ENCODE measurements around the gene MORC2.
A peak's percentile ranks its signal among the peaks of the same experiment; 100 is the strongest.

MORC2 gene

DNA sequence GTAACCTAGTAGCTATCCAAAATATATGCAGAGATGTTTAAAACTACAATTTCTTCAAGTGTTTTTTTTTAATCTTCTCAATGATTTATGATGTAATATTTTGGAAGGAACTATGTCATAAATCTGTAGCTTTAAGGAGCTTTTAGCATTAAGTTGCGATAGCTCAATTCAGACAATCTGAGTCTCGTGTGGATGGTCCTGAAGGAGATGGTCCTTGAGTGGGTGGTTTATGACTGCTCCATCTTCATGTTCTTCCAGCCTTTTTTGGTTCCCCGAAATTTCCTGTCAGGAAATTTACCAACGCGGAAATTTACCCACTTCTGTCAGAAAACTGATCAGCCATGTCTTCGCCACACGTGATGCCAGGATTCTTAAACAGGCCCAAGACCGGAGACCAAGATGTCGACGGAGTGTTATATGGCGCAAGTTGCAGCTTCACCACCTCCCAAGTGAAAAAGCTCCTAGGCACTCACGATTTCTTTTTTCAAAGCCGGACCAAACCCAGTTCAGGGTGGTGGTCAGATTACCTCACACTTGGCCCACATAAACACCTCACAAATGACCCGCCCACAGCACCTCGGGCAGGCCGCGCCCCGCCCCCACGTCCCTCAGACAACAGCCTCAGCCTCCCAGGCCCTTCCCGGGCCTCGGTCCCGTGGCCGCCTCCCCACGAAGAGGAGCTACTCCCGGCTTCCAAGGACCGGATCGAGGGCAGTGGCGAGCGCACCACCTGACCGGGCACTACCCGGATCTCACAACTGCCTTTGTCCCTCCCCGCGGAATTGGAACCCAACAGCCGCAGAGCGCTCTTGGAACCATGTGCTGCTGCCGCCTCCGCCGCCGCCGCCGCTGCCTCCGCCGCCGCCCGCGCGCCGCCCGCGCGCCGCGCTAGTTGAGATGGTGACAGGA is at the start of gene MORC2:
TSS of gene MORC2 (minus strand) at position 760 of the 909 bp plus-strand sequence. CDS start 885 bp downstream, outside the sequence.
- DNase-seq, result no peak

DNA sequence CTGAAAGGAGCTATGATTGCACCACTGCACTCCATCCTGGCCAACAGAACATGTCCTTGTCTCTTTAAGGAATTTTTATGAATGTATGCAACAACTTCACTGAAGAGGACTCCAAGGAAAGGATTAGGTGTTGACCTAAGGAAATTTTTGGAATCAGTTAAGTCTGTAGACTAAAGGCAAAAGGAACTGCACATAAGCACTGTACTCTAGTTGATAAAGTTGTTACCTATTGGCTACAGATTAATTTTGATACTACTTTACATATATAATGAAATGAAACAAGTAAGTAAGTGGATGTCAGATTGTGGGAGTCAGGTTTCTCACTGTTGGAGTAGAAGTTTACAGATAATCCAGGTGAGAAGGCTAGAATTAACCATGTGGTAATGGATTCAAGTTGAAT is 37.0 kb upstream of the MORC2 start:
- DNase-seq, result no peak

DNA sequence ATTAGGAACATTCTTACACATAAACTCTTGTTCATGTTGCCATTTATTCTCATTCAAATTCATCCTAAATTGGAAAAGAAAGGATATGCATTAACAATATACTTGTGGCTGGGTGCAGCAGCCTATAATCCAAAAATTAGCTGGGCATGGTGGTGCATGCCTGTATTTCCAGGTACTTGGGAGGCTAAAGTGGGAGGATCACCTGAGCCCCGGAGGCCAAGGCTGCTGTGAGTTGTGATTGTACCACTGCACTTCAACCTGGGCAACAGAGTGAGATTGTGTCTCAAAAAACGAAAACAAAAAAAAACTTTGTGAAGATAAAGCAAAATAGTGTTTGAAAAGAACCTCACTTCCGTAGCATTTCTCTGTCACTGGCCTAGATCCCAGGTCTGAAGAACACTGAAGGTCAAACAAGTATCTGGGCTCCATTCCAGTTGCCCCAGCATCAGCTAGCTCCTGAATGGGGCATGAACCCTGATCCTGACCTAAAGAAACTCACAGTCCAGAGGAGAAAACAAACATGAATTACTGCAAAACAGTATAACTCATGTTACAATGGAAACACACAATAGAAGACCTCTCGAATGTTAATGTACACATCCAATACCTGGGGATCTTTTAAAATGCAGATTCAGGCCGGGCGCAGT is 32.7 kb upstream of the MORC2 start:
- no peak for DNase-seq

DNA sequence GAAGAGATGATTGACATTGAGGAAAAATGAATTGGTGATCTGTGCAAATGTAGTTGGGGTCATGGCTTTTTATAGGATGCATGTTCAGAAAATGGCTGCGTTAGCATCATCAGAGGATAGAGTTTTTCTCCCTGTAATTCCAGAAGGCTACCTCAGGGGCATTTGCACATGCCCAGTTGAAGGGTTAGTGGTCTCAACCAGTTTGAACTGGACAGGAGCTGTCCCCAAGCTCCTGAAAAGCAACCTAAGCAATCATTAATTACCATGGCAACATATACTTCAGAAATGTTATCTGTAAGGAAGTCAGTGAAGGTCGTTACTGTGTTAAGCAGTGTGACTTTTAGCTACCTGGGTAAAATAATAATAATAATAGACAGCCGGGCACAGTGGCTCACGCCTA is 29.8 kb upstream of the MORC2 start:
- DNase-seq, result no peak

DNA sequence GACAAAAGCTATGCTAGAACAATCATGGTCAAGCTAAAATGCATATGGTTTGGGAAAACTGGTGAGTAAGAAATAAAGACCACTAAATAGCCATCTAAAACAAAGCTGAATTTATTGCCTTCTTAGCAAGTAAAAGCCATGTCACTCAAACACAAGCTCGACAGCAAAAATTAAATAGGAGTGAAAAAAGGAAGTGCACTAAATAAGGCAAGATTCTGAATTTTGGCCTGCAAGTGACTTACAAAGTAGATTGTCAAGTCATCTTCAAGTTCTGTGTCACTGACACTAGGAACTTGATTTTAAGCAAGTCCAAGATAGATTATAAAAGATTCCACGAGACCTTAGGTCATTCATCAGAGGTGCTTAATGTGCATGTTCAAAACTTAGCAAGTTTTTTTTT is 27.9 kb upstream of the MORC2 start:
- DNase-seq, result no peak

DNA sequence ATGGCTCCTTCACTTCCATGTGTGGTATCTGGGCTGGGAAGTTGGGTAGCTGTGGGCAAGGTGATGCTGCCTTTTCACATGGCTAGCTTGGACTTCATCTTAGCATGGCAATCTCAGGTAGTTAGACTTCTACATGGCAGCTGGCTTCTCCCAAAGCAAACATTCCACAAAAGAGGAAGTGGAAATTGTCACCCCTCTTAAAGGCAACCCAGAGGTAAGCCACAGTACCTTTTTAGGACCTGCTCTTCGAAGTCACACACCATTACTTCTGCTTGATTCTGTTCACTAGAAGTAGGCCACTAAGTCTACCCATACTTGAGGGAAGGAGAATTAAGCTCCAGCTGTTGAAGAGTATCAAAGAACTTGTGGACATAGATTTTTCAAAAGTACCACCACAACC is 26.4 kb upstream of the MORC2 start:
- no peak for DNase-seq

DNA sequence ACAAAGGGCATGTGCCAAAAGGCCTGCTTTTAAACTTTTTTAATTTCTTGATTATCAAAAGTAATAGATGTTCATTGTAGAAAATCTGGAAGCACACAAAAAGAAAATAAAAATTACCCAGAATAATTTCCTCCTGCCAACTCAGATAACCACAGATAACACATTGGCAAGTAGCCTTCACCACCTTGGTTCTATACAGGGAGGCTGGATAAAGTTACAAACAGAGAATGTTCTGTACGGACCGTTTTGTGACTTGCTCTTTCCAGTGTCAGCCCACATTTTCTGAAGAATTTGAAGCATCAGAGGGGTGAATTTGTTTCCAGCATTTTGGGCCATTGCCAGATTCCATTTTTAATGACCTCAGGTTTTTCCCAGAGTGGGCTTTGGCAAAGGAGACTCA is 24.0 kb upstream of the MORC2 start:
- DNase-seq, result no peak

DNA sequence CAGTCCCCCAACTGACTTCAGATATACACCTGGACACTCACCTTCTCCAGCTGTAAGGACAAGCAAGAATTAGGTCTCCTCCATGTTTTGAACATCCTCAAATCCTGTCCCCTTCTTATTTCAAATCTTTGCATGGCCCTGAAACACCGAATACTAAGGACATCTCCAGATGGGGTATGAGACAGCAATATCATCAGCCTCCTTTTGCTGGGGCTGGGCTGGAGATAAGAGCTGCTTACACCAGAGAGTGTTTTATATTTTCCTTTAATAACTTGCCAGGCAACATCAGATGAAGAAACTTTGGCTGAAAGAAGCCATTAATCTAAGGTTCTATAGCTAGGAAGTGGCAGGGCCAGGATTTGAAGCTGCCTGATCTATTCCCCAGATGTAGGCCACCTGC is 22.1 kb upstream of the MORC2 start:
- DNase-seq, result no peak

DNA sequence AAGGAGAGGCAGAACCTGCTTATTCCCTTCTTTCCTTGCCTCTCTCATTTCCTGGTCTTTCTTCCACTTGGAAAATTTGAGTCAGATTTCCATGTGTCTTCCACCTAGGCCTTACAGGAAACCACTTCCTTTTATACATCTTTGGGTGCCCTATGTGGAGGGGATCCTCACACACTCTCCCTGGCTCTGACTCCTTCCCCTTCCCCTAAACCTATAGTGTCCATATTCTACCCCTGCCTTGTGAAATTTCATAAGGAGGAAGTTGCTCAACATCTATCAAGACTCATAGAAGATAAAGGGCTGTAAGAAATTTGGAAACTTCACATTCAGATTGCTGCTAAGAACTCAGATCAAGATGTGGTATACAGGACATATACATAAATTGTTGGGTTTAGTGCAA is 20.9 kb upstream of the MORC2 start:
- DNase-seq, result no peak

DNA sequence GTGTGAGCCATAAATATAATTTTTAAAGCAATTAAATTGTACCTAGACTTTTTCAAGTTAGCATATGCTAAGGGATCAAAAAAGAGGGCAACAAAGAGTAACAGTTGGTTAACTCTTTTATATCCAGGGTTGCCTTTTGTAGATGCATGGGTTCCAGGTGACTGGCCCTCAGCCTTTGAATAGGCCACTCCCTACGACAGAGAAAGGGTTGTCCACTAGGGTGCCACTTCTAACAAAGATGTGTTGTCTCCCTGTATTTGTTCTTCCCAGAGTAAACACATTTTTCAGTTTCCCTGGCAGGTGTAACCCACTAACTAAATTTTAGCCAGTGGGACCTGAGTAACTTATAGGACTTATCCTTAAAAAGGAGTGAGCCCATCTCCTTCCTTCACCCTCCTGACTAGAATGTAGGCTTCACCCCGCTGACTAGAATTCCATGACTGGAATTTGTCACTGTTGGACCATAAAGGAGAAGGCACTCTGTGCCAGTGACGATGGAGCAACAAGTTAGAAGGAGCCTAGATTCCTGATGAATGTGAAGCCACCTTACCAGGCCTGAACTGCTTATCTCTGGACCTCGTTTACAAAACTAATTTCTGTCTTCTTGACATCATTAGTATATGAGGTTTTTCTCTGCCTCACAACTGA is 17.1 kb upstream of the MORC2 start:
- DNase-seq, result no peak

DNA sequence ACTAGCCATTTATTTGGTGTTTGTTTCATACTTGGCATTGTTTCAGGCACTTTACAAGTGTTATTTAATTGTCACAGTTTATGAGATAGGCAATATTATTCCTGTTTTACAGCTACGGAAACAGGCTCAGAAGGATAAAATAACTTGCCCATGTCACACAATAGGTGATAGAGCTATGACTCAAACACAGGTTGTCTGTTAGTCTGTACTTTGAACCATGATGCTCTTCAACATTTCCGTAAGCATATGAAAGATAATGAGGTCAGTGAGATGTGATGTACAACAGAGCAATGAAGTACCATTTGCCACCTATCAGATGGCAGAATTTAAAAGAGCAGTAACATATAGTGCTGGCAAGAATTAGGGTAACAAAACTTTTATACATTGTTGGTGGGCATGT is 15.7 kb upstream of the MORC2 start:
- no peak for DNase-seq

DNA sequence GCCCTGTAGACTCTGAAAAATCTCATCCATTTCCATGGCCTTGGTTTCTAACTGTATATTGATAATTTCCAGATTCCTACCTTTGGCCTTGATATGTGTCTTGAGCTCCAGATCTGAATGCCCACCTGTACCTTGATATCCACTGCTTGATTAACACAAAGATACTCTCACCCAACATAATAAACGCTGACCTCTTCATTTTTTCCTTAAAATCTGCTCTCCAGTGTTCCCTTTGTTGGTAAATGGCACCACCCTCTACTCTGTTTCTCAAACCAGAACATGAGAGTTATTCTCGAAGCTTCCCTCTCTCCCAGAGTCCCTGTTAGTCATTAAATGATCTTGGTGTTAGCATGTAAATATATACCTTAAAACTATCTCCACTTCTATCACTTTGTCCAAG is 13.9 kb upstream of the MORC2 start:
- no peak for DNase-seq

DNA sequence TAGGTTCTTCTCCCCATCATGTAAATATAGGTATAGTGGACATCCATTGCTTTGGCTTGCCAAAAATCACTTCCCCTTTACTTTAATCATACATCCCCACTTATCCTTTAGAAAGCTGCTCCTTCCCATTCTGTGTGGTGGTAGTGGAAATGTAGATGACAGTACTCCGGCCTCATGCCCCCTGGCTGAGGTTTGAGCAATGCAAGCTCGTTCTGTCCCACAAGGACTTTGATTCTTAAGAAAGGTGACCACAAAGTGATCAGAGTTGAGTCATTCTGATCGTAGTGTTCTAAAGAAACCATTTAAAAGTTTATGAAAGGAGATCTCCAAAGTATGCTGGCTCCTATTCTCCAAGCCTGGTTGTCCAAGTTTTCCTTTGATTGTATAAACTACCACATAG is 11.4 kb upstream of the MORC2 start:
- DNase-seq, result no peak

DNA sequence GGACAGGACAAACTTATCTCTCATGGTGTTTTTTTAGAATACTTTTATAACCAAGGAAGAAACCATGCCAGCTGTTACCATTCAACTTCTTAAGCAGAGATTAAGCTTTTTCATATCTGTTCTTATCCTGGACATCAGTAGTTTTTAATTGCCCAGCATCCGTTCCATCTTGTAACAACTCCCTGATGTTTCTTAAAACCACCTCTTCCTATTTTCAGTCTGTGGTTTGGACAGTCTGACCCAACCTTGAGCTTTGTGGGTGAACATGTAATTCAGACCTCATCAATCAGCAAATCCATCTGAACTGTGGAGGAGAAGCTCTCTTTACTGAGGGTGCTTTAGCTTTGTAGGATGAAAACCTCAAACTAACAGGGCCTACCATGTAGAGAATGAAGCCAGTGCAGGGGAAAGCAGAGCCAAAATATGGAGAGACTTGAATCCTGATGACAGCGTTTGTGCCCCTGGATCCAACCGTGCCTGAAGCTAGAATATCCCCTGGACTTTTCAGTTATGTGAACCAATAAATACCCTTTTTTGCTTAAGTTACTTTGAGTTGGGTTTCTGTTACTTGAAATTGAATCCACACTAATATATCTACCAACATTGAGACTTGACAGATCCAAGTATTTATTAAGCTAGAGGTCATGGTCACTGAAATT is 9.9 kb upstream of the MORC2 start:
- DNase-seq, result no peak

DNA sequence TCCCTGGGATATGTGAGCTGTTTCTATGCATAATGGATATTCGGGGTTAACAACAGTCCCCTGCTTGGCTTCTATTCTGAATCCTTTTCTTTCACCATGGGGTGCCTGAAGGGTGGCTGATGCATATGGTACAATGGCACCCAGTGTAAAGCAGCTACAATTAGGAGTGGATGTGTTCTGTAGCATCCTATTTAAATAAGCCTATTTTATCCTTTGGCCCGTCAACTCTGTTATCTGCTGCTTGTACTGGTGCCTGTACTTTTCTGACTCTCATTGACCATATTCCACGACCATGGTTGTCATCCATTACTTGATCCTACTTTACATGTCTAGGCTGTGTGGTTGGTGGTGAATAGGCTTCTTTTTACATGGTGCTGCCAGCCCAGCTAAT is 1.8 kb upstream of the MORC2 start:
- DNase-seq, result no peak

DNA sequence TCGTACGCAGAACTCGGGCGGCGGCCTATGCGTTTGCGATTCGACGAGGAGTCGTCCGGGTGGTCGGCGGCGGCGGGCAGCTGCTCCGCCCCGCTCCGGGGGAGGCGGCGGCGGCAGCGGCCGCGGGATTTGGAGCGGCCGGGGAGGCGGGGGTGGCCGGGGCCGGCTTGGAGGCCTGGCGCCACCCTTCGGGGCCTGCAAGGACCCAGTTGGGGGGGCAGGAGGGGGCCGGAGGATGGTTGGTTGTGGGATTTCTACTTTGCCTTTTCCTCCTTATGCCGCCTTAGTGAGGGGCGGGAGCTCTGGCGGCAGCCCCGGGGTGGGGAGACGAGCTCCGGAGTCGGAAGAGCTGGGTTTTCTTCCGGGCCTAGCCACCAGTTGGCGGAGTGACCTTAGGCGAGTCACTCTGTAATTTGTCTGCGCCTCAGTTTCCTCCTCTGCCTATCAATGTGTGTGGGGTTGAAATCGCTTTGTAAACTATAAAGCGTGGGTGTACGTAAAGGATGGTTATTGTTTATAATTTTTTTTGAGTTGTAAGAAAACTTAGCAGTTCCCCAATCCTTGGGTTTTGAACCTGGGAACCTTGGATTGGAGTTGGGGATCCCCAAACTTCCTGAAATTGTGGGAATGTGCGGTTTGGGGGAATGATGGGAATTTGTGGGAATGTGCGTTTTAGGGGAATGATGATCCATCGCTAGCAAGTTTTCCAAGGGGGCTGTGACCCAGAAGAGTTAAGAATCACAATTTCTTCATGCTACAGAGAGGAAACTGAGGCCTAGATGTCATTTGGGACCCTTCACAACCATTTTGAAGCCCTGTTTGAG is 1.2 kb upstream of the MORC2 start:
- no peak for DNase-seq

DNA sequence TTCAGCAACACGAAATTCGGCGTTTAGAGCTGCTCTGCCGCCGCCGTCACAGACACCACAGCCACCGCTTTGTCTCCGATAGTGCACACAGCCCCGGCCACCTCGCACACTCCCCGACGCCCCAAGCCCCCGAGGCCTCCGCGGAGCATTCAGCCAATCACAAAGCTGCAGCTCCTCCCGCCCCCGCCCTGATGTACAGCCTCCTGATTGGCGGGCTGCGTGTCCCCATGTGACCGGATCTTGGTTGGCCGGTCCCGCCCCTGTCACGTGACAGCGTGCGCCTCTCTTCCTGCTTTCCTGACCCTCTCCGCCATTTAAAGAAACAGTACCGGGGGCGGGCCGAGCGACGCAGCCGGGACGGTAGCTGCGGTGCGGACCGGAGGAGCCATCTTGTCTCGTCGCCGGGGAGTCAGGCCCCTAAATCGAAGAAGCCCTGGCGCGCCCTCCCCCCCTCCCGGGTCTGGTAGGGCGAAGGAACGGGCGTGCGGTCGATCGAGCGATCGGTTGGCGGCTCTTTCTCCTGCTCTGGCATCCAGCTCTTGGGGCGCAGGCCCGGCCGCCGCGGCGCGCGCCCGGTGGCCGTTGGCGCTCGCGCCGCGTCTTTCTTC is 454 bp upstream of the MORC2 start, which contains the start of gene TUG1:
TSS of gene TUG1 (plus strand) at position 342 of the 608 bp plus-strand sequence.
- peak; percentile 99 for DNase-seq

DNA sequence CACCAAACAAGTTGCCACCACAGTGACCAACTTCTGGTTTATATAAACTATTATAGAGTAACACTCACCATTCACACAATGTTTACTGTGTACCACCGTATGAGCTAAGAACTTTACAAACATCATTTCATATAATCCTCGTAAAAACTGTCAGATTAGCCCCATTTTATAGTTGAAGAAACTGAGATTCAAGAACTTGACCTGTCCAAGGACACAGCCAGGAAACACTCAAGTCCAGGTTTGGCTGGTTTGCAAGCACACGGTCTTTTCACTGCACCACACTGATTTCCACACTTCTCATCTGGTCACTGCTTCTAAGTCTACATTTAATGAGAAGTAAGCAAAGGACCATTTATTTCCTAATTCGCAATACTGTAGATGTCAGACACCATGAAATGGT is 3.7 kb downstream of the MORC2 start:
- no peak for DNase-seq

DNA sequence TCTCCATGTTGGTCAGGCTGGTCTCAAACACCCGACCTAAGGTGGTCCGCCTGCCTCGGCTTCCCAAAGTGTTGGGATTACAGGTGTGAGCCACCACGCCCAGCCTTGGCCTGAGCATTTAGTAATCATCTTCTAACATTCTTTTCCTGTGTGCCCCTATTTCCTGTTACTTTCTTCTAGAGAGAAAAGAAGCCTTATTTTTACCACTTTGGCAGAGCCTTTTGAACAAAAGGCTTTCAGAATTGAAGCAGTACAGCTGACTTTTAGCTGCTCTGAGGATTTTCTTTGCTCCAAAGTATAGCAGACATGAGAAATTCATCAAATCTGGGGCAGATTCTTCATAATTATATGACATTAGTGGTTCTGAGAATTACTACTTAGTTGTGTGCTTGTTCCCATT is 13.4 kb downstream of the MORC2 start:
- DNase-seq, result no peak

DNA sequence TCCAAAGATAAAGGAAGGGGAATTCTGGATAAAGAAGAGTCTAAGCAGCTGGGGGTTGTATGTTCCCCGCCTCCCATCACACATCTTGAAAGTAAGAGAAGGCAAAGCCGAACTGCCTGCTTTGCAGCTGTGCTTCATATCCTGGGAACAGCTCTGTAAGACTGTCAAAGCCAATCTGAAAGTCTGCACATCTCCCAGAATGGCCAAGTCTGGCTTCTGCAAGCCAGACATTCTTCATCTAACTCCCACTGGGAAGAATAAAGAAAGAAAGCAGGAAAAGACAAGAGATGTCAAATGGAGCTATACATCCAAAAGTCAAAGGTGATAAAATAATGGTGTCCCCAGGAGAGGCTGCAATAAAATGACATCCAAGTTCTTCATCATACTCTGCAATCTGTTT is 15.4 kb downstream of the MORC2 start:
- no peak for DNase-seq

DNA sequence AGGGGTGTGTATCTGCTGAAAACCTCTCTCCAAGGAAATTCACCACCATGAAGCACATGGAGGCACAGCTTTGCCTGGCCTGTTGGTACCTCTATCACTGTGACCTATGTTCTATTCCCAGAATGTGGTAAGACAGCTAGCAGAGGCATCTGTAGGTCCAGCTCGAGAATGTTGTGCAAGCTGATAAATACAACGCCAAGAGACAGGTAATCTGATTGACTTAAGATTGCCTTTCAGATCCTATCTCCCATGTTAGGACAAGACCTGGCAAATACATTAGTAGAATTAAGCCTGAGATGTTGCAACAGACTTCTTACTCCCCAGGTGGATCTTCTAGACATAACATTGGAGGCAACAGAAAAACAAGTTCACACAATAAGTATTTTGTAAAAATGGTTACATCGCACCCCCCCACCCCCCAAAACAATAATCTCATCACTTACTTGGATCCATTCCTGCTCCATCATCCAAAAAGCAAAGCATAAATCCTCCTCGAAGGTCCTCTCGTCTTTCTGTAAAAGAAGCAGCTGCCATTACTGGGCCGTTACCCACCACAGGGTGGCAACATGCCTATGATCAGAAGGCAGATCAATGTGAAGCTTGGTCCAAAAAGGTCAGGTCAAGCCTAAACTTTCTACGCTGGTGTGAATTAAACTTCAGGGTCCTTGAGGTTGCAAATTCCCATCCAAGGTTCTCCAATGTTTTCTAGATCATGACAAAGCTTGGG is 18.5 kb downstream of the MORC2 start:
- no peak for DNase-seq
